ENCODE results near the gene GRIK3. TPM values are rescaled to one million over a fixed set of nuclear protein-coding genes. Genes with fewer than 3 reads are reported as not detected.

GRIK3 gene
- total RNA-seq, 1 donor from 2014 or later = not detected

DNA sequence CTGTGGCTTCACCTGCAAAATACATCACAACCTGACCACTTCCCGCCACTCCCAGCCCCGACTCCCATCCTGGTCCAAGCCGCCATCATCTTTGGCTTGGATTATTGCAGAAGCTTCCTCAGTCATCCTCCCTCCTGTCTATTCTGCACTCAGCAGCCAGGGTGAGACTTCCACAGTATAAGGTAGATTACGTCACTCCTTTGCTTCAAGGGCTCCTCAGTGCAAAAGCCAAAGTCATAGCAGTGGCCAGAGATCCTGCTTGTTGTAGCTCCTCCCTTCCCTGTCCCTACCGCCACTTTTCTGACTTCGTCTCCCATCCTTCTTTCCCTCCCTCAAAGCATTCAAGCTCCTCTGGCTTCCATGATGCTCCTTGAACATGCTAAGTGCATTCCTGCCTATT is 152.8 kb downstream of the GRIK3 start:
- Mint-ChIP-seq H3K36me3 (no peaks in the 10 kb centered on the region), H3K4me1 (no peaks in the 10 kb centered on the region), H3K4me3 (no peak overlapping the region), H3K27me3 (ENCODE audit: low read depth) (peaks cover 29% of the 10 kb centered on the region), H3K27ac (no peak overlapping the region), H3K9me3 (no peaks in the 10 kb centered on the region)
- TF ChIP-seq, protein P1, sequence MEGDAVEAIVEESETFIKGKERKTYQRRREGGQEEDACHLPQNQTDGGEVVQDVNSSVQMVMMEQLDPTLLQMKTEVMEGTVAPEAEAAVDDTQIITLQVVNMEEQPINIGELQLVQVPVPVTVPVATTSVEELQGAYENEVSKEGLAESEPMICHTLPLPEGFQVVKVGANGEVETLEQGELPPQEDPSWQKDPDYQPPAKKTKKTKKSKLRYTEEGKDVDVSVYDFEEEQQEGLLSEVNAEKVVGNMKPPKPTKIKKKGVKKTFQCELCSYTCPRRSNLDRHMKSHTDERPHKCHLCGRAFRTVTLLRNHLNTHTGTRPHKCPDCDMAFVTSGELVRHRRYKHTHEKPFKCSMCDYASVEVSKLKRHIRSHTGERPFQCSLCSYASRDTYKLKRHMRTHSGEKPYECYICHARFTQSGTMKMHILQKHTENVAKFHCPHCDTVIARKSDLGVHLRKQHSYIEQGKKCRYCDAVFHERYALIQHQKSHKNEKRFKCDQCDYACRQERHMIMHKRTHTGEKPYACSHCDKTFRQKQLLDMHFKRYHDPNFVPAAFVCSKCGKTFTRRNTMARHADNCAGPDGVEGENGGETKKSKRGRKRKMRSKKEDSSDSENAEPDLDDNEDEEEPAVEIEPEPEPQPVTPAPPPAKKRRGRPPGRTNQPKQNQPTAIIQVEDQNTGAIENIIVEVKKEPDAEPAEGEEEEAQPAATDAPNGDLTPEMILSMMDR (IDR thresholded peaks at IDR 0.05; ENCODE audit: unreplicated experiment) = no peak
- peak in 1 of 2 experiments; percentile 21 for DNase-seq (ENCODE audit: low spot score in 2 of 2, unreplicated experiment in 2 of 2)

DNA sequence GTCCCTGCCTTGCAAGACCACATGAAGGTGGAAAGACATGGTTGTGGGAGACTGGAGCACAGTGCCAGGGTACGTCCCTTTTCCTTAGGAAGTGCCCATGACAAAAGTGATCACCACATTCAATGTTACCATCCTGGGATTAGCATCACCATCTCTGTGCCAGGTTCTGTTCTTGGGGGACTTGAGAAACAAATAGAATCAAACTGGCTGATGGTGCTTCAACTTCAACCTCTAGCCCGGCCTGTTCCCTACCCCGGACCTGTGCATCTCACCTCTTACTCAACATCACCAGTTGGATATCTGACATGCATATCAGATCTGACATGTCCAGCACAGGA is 153.3 kb downstream of the GRIK3 start:
- Mint-ChIP-seq H3K4me3 (no peak overlapping the region), H3K4me1 (no peaks in the 10 kb centered on the region), H3K27me3 (ENCODE audit: low read depth) (peaks cover 27% of the 10 kb centered on the region), H3K27ac (no peak overlapping the region), H3K36me3 (no peaks in the 10 kb centered on the region), H3K9me3 (no peaks in the 10 kb centered on the region)
- peak in 1 of 2 experiments; percentile 3 for DNase-seq (ENCODE audit: low spot score in 2 of 2, unreplicated experiment in 2 of 2)
- TF ChIP-seq, protein P1 (IDR thresholded peaks at IDR 0.05; ENCODE audit: unreplicated experiment) = no peak

DNA sequence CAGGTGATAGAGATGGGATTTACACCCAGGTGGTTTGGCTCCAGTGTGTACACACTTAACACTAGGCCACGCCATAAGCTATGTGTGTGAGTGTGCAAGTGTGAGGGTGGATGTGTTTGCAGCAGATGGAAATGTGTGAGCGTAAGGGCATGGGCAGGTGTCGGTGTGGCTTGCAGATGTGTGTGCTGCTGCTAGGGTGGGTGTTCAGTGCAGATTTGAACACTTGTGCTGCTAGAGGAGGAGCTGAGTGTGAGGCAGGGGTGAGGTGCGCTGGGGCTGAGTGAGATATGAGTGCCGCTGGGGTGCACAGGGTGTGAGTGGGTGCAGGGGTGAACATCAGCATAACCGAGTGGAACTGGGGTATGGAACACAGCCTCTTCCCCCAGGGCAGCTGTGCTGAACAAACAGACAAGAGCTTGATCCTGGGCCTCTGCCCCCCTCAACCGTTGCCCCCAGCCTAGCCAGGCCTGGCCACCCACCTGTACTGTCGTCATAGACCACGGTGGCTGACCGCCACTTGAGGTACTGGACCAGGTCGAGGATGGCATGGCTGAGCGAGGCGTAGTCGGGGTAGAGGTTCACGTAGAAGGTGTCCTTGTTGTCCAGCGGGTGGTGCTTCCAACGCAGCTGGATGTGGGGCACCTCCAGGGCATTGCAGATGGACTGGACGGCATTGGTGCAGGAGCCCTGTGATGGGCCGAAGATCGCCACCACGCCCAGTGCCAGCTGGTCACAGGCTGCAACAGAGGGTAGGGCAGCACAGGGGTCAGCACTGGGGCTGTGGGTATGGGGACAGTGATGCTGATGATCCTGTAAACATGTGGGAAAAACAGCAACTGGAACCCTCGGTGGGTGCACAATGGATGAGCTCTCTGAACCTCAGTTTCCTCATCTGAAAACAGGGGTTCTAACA is 153.9 kb downstream of the GRIK3 start:
- peak in 1 of 2 experiments; percentile 25 for DNase-seq (ENCODE audit: low spot score in 2 of 2, unreplicated experiment in 2 of 2)
- Mint-ChIP-seq H3K36me3 (no peaks in the 10 kb centered on the region), H3K27me3 (ENCODE audit: low read depth) (peaks cover 27% of the 10 kb centered on the region), H3K27ac (no peak overlapping the region), H3K4me1 (no peaks in the 10 kb centered on the region), H3K9me3 (no peaks in the 10 kb centered on the region), H3K4me3 (no peak overlapping the region)
- TF ChIP-seq, protein P1 (IDR thresholded peaks at IDR 0.05; ENCODE audit: unreplicated experiment) = no peak

DNA sequence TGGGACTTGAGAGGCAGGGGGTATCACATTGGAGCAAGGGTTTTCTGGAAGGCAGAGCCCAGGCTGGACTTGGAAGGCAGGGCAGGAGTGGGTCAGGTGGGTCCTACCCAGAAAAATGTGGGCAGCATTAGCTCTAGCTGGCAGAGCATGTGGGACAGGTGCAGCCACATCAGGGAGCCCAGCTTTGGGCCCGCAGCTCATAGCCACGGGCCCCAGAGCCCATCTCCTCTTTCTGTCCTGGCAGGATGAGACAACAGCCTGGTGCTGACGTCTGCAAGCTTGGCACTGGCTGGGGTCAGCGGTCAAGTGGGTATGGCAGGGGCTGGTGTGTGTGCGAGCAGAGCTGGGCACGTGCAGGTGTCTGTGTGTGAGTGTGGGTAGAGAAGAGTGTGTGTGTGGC is 154.7 kb downstream of the GRIK3 start:
- H3K4me1 Mint-ChIP-seq = no peaks in the 10 kb centered on the region
- no peaks in the 10 kb centered on the region for H3K9me3 Mint-ChIP-seq
- H3K27me3 Mint-ChIP-seq (ENCODE audit: low read depth) = peaks cover 32% of the 10 kb centered on the region
- TF ChIP-seq, protein P1 (IDR thresholded peaks at IDR 0.05; ENCODE audit: unreplicated experiment) = no peak
- H3K36me3 Mint-ChIP-seq = no peaks in the 10 kb centered on the region
- no peak overlapping the region for H3K27ac Mint-ChIP-seq
- no peak for DNase-seq (ENCODE audit: low spot score in 2 of 2, unreplicated experiment in 2 of 2)
- no peak overlapping the region for H3K4me3 Mint-ChIP-seq

DNA sequence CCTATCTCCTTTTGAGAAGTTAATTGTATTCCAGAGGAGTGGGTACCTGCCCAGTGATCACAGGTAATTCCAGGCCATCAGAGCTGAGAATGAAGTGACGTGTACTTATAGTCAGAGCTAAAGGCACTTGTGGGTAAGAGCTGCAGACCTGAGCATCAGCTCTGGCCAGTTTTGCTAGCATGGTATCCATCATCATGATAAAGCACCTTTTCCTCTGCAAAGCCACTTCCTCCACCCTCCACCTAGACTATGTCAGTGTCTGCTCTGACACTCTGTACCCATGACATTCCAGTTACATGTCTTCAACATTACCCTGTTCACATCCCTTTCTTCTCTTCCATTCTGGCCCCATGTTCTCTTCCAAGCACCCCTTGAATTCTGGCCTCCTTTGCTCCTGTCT is 157.3 kb downstream of the GRIK3 start:
- TF ChIP-seq, protein P1 (IDR thresholded peaks at IDR 0.05; ENCODE audit: unreplicated experiment) = no peak
- peak in 1 of 2 experiments; percentile 5 for DNase-seq (ENCODE audit: low spot score in 2 of 2, unreplicated experiment in 2 of 2)
- H3K36me3 Mint-ChIP-seq = no peaks in the 10 kb centered on the region
- no peak overlapping the region for H3K27ac Mint-ChIP-seq
- H3K9me3 Mint-ChIP-seq = no peaks in the 10 kb centered on the region
- H3K4me3 Mint-ChIP-seq = no peak overlapping the region
- H3K27me3 Mint-ChIP-seq (ENCODE audit: low read depth) = peaks cover 35% of the 10 kb centered on the region
- H3K4me1 Mint-ChIP-seq = no peaks in the 10 kb centered on the region
